ENCODE data around the gene GABPA. TPM values are rescaled to one million over a fixed set of nuclear protein-coding genes. Genes with fewer than 3 reads are reported as not detected.
A peak's percentile ranks its signal among the peaks of the same experiment; 100 is the strongest.
"Not testable (repeated sequence)": the region's sequence is repeated elsewhere in the genome, so short reads cannot be mapped to it uniquely, and the experiment has no call there.

The GABPA gene
- total RNA-seq, 1 experiment from 2014 or later = 20.4 TPM

DNA sequence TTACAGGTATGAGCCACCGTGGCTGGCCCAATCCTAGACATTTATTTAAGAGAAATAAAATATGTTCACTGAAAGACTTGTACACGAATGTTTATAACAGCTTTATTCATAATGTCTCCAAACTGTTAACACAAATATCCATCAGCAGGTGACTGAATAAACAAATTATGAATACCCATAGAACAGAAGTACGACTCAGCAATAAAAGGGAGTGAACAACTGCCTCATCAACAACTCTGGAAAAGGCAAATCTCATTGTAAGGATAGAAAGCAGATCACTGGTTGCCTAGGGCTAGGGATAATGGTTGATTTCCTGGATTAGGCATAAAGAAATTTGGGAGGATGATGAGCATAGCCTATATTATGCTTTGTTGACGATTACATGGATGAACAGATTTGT, 41.7 kb downstream of the GABPA start:
- no CpG with 5 or more reads among the region's 4 CpGs for WGBS (ENCODE audit: extremely low coverage, insufficient read length, low lambda C conversion rate)
- Histone ChIP-seq H3K23ac (ENCODE audit: insufficient read length, low read depth, low read length) (no peak overlapping the region), H3K27ac (ENCODE audit: insufficient read length, low read depth, low read length) (no peak overlapping the region), H3K9ac (ENCODE audit: extremely low read depth, insufficient read length, low read length) (no peak overlapping the region), H3K4ac (ENCODE audit: low read depth, low read length) (no peak overlapping the region), H2BK120ac (ENCODE audit: low read depth, low read length, poor library complexity, severe bottlenecking) (no peak overlapping the region), H3K14ac (ENCODE audit: insufficient read depth, low read length) (no peak overlapping the region), H3K9me3 (ENCODE audit: control insufficient read depth, low read depth, low read length) (no peaks in the 10 kb centered on the region), H2AFZ (ENCODE audit: low read length) (no peak overlapping the region), H2BK15ac (ENCODE audit: low read depth, low read length) (no peak overlapping the region), H2BK12ac (ENCODE audit: insufficient read length, low read depth, low read length) (no peak overlapping the region), H3K79me2 (ENCODE audit: insufficient read depth, low read length) (no peaks in the 10 kb centered on the region), H4K5ac (ENCODE audit: insufficient read length, low read depth, low read length) (no peak overlapping the region), H3K27me3 (ENCODE audit: insufficient read depth, low read length) (no peaks in the 10 kb centered on the region), H3T11ph (ENCODE audit: low read length) (no peak overlapping the region), H3K23me2 (ENCODE audit: insufficient read length, low read depth, low read length, poor library complexity, severe bottlenecking) (no peaks in the 10 kb centered on the region), H3K18ac (ENCODE audit: insufficient read length, low read depth, low read length) (no peak overlapping the region), H3K4me1 (ENCODE audit: insufficient read depth, low read length) (no peaks in the 10 kb centered on the region), H3K4me2 (ENCODE audit: insufficient read depth, insufficient read length, low read length) (no peak overlapping the region), H4K20me1 (ENCODE audit: control insufficient read depth, insufficient read depth, insufficient read length) (no peaks in the 10 kb centered on the region), H4K91ac (ENCODE audit: insufficient read length, low read depth, low read length) (no peak overlapping the region), H2AK5ac (ENCODE audit: insufficient read length, low read length) (no peak overlapping the region), H3K79me1 (ENCODE audit: insufficient read depth, low read depth, low read length, poor library complexity, severe bottlenecking) (no peaks in the 10 kb centered on the region), H4K8ac (replicated peaks; ENCODE audit: insufficient read length, low read depth, low read length) (no peak overlapping the region), H2BK5ac (ENCODE audit: insufficient read length, low read length) (no peak overlapping the region), H2BK20ac (ENCODE audit: low read depth, low read length, poor library complexity, severe bottlenecking) (no peak overlapping the region), H3K56ac (ENCODE audit: insufficient read length, low read depth, low read length) (no peak overlapping the region)
- no peaks in the 10 kb centered on the region; a peak in 1 of 7 replicates for H3K36me3 Mint-ChIP-seq (ENCODE audit: insufficient read depth in 1 of 3, low read depth in 3 of 3)
- H3K27me3 Mint-ChIP-seq (ENCODE audit: low read depth) = no peaks in the 10 kb centered on the region
- peak overlapping the region in 1 of 3 experiments; percentile 40; a peak in 1 of 7 replicates for H3K27ac Mint-ChIP-seq
- no peaks in the 10 kb centered on the region; a peak in 1 of 5 replicates for H3K9me3 Mint-ChIP-seq
- no peaks in the 10 kb centered on the region for H3K4me1 Mint-ChIP-seq
- H3K4me3 Mint-ChIP-seq = no peak overlapping the region
- TF ChIP-seq, protein P1, sequence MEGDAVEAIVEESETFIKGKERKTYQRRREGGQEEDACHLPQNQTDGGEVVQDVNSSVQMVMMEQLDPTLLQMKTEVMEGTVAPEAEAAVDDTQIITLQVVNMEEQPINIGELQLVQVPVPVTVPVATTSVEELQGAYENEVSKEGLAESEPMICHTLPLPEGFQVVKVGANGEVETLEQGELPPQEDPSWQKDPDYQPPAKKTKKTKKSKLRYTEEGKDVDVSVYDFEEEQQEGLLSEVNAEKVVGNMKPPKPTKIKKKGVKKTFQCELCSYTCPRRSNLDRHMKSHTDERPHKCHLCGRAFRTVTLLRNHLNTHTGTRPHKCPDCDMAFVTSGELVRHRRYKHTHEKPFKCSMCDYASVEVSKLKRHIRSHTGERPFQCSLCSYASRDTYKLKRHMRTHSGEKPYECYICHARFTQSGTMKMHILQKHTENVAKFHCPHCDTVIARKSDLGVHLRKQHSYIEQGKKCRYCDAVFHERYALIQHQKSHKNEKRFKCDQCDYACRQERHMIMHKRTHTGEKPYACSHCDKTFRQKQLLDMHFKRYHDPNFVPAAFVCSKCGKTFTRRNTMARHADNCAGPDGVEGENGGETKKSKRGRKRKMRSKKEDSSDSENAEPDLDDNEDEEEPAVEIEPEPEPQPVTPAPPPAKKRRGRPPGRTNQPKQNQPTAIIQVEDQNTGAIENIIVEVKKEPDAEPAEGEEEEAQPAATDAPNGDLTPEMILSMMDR (conservative IDR thresholded peaks at IDR 0.05) = no peak
- DNase-seq = no peak

GRCh38 chr21:25778126-25778875, 43.5 kb downstream of the GABPA start:
- H3K27ac ChIP-seq (ENCODE audit: insufficient read length, low read depth, low read length); H3K9me3 Mint-ChIP-seq: not testable (repeated sequence)

More at GRCh38 chr21:25778126-25778875, 43.5 kb downstream of the GABPA start:
- not testable (repeated sequence) for H2BK20ac ChIP-seq (ENCODE audit: low read depth, low read length, poor library complexity, severe bottlenecking); H3K27ac Mint-ChIP-seq; H3K18ac ChIP-seq (ENCODE audit: insufficient read length, low read depth, low read length); H3K27me3 ChIP-seq (ENCODE audit: insufficient read depth, low read length); H2BK5ac ChIP-seq (ENCODE audit: insufficient read length, low read length); H3K9me3 ChIP-seq (ENCODE audit: control insufficient read depth, low read depth, low read length); H2AK5ac ChIP-seq (ENCODE audit: insufficient read length, low read length); H4K5ac ChIP-seq (ENCODE audit: insufficient read length, low read depth, low read length); H4K91ac ChIP-seq (ENCODE audit: insufficient read length, low read depth, low read length); H3K4me2 ChIP-seq (ENCODE audit: insufficient read depth, insufficient read length, low read length); H3K4ac ChIP-seq (ENCODE audit: low read depth, low read length); H3K23ac ChIP-seq (ENCODE audit: insufficient read length, low read depth, low read length); H2AFZ ChIP-seq (ENCODE audit: low read length); H3K4me1 Mint-ChIP-seq; H2BK120ac ChIP-seq (ENCODE audit: low read depth, low read length, poor library complexity, severe bottlenecking); H4K8ac ChIP-seq (replicated peaks; ENCODE audit: insufficient read length, low read depth, low read length); H3K4me1 ChIP-seq (ENCODE audit: insufficient read depth, low read length); H3K27me3 Mint-ChIP-seq (ENCODE audit: low read depth); H3K4me3 Mint-ChIP-seq; H3K79me1 ChIP-seq (ENCODE audit: insufficient read depth, low read depth, low read length, poor library complexity, severe bottlenecking); H3K56ac ChIP-seq (ENCODE audit: insufficient read length, low read depth, low read length); H2BK15ac ChIP-seq (ENCODE audit: low read depth, low read length); H2BK12ac ChIP-seq (ENCODE audit: insufficient read length, low read depth, low read length); H3K9ac ChIP-seq (ENCODE audit: extremely low read depth, insufficient read length, low read length); H3K14ac ChIP-seq (ENCODE audit: insufficient read depth, low read length); H4K20me1 ChIP-seq (ENCODE audit: control insufficient read depth, insufficient read depth, insufficient read length); H3K36me3 Mint-ChIP-seq (ENCODE audit: insufficient read depth in 1 of 3, low read depth in 3 of 3); H3T11ph ChIP-seq (ENCODE audit: low read length); H3K23me2 ChIP-seq (ENCODE audit: insufficient read length, low read depth, low read length, poor library complexity, severe bottlenecking); H3K79me2 ChIP-seq (ENCODE audit: insufficient read depth, low read length)
- no CpG with 5 or more reads among the region's 52 CpGs for WGBS (ENCODE audit: extremely low coverage, insufficient read length, low lambda C conversion rate)
- peak; percentile 39 for DNase-seq

Data from H9 (cell line).